ENCODE data around the gene ATP5MG.
A peak's percentile ranks its signal among the peaks of the same experiment; 100 is the strongest.

Gene ATP5MG

GRCh38 chr11:118435893-118436624, 34.7 kb downstream of the ATP5MG start, which contains the start of gene KMT2A:
TSS of gene KMT2A (plus strand) at chr11:118436492. CDS start at chr11:118436513, 21 bp downstream.
- Histone ChIP-seq H3K9me2 (replicated peaks; ENCODE audit: insufficient read depth, low read length) (no peaks in the 10 kb centered on the region), H3K4me1 (ENCODE audit: low read length) (peaks cover 12% of the 10 kb centered on the region), H3F3A (ENCODE audit: insufficient read depth, low read length) (peaks cover 31% of the 10 kb centered on the region; the same call in 1 of the 2 replicates), H3K36me3 (replicated peaks; ENCODE audit: insufficient read depth, low read length) (no peaks in the 10 kb centered on the region), H3K9ac (ENCODE audit: low read length) (peak within 1 kb of the TSS; percentile 85), H3K27me3 (replicated peaks; ENCODE audit: insufficient read depth, low read length) (no peaks in the 10 kb centered on the region), H3K79me2 (ENCODE audit: low read length) (peaks cover 46% of the 10 kb centered on the region), H3K4me2 (ENCODE audit: low read depth, low read length) (peak within 1 kb of the TSS; percentile 99), H4K20me1 (ENCODE audit: insufficient read depth, low read length) (peaks cover 21% of the 10 kb centered on the region), H3K9me3 (replicated peaks; ENCODE audit: insufficient read depth, low read length) (no peaks in the 10 kb centered on the region), H2AFZ (ENCODE audit: low read length) (peak within 1 kb of the TSS; percentile 75), H3K4me3 (ENCODE audit: low read length) (peak within 1 kb of the TSS; percentile 89), H3K27ac (ENCODE audit: low read length) (peak within 1 kb of the TSS; percentile 89; the same call in 1 of the 2 replicates)
- DNase-seq: peak; percentile 94
- TF ChIP-seq EZH2phosphoT487 (IDR thresholded peaks at IDR 0.05; ENCODE audit: low read length) (no peak), CTCF (IDR thresholded peaks at IDR 0.05; ENCODE audit: low read length) (no peak), EZH2 (optimal IDR thresholded peaks at IDR 0.05; ENCODE audit: low read depth, low read length) (no peak)

- TF ChIP-seq EZH2 (optimal IDR thresholded peaks at IDR 0.05; ENCODE audit: low read depth, low read length) (no peak), EZH2phosphoT487 (IDR thresholded peaks at IDR 0.05; ENCODE audit: low read length) (no peak)
- H2AFZ ChIP-seq (ENCODE audit: low read length): 0 out of 2 replicates have a peak overlapping the region, but pooled peaks have one; percentile 32
These were observed 35.3 kb downstream of the ATP5MG start for GRCh38 chr11:118436639-118437207.

GRCh38 chr11:118437208-118438125, 36.1 kb downstream of the ATP5MG start:
- peaks cover 31% of the 10 kb centered on the region; the same call in 1 of the 2 replicates for H3F3A ChIP-seq (ENCODE audit: insufficient read depth, low read length)

More at GRCh38 chr11:118436639-118437207, 35.3 kb downstream of the ATP5MG start:
- H3K4me1 ChIP-seq (ENCODE audit: low read length): peaks cover 12% of the 10 kb centered on the region
- H3K4me3 ChIP-seq (ENCODE audit: low read length): peak overlapping the region; percentile 89
- peak overlapping the region; percentile 24; the same call in 1 of the 2 replicates for H3K27ac ChIP-seq (ENCODE audit: low read length)
- H3K9me3 ChIP-seq (replicated peaks; ENCODE audit: insufficient read depth, low read length): no peaks in the 10 kb centered on the region
- DNase-seq: peak; percentile 20
- no peaks in the 10 kb centered on the region for H3K27me3 ChIP-seq (replicated peaks; ENCODE audit: insufficient read depth, low read length)
- peaks cover 28% of the 10 kb centered on the region for H4K20me1 ChIP-seq (ENCODE audit: insufficient read depth, low read length)
- peaks cover 52% of the 10 kb centered on the region for H3K79me2 ChIP-seq (ENCODE audit: low read length)
- no peaks in the 10 kb centered on the region for H3K36me3 ChIP-seq (replicated peaks; ENCODE audit: insufficient read depth, low read length)
- H3K9ac ChIP-seq (ENCODE audit: low read length): peak overlapping the region; percentile 70; the same call in 1 of the 2 replicates
- H3K9me2 ChIP-seq (replicated peaks; ENCODE audit: insufficient read depth, low read length): no peaks in the 10 kb centered on the region
- peak overlapping the region; percentile 83 for H3K4me2 ChIP-seq (ENCODE audit: low read depth, low read length)
- H3F3A ChIP-seq (ENCODE audit: insufficient read depth, low read length): peaks cover 31% of the 10 kb centered on the region; the same call in 1 of the 2 replicates

More at GRCh38 chr11:118437208-118438125, 36.1 kb downstream of the ATP5MG start:
- H3K9me2 ChIP-seq (replicated peaks; ENCODE audit: insufficient read depth, low read length): no peaks in the 10 kb centered on the region
- no peaks in the 10 kb centered on the region for H3K9me3 ChIP-seq (replicated peaks; ENCODE audit: insufficient read depth, low read length)
- H2AFZ ChIP-seq (ENCODE audit: low read length): no peak overlapping the region
- peaks cover 60% of the 10 kb centered on the region for H3K79me2 ChIP-seq (ENCODE audit: low read length)
- H3K9ac ChIP-seq (ENCODE audit: low read length): peak overlapping the region; percentile 70; the same call in 1 of the 2 replicates
- no peaks in the 10 kb centered on the region for H3K27me3 ChIP-seq (replicated peaks; ENCODE audit: insufficient read depth, low read length)
- H3K36me3 ChIP-seq (replicated peaks; ENCODE audit: insufficient read depth, low read length): no peaks in the 10 kb centered on the region
- peak overlapping the region; percentile 42; the same call in 1 of the 2 replicates for H3K27ac ChIP-seq (ENCODE audit: low read length)
- H3K4me3 ChIP-seq (ENCODE audit: low read length): peak overlapping the region; percentile 89
- H3K4me2 ChIP-seq (ENCODE audit: low read depth, low read length): peak overlapping the region; percentile 83
- no peak for TF ChIP-seq EZH2 (optimal IDR thresholded peaks at IDR 0.05; ENCODE audit: low read depth, low read length)
- no peak for TF ChIP-seq EZH2phosphoT487 (IDR thresholded peaks at IDR 0.05; ENCODE audit: low read length)
- TF ChIP-seq CTCF (IDR thresholded peaks at IDR 0.05; ENCODE audit: low read length): no peak
- H3K4me1 ChIP-seq (ENCODE audit: low read length): peaks cover 12% of the 10 kb centered on the region
- peak; percentile 12 for DNase-seq
- peaks cover 33% of the 10 kb centered on the region for H4K20me1 ChIP-seq (ENCODE audit: insufficient read depth, low read length)

Data from MM.1S (cell line).